Osteoblast (primary cell): ENCODE data around the gene MYO1A. TPM values are rescaled to one million over a fixed set of nuclear protein-coding genes. Genes with fewer than 3 reads are reported as not detected.

Experiments
- DNase-seq: peaks from one replicate; pipeline ENCODE4 v3.0.0; 2011; ENCODE audit warnings: low spot score, mixed read lengths; ENCODE audit not compliant: insufficient read length; ENCODE audit errors: missing footprints
- H2AFZ ChIP-seq: 2 replicates; pipeline ENCODE4 v1.6.0; 2011; ENCODE audit warnings: mild to moderate bottlenecking, low read length
- H3K27ac ChIP-seq: 2 replicates; pipeline ENCODE4 v1.5.1; 2011; ENCODE audit warnings: mild to moderate bottlenecking, low read depth, low read length, moderate library complexity
- H3K27me3 ChIP-seq: 2 replicates; pipeline ENCODE4 v1.6.0; 2012; ENCODE audit warnings: mild to moderate bottlenecking, control low read depth, inconsistent platforms, low read length, moderate library complexity; ENCODE audit not compliant: insufficient read depth
- H3K36me3 ChIP-seq: 2 replicates; pipeline ENCODE4 v1.5.1; 2011; ENCODE audit warnings: mild to moderate bottlenecking, low read length, control low read depth, moderate library complexity; ENCODE audit not compliant: insufficient read depth
- H3K4me1 ChIP-seq: 2 replicates; pipeline ENCODE4 v1.5.1; 2011; ENCODE audit warnings: mild to moderate bottlenecking, low read length, control low read depth, moderate library complexity; ENCODE audit not compliant: insufficient read depth
- H3K4me2 ChIP-seq: 2 replicates; pipeline ENCODE4 v1.6.0; 2011; ENCODE audit warnings: mild to moderate bottlenecking, low read length; ENCODE audit not compliant: insufficient read depth
- H3K4me3 ChIP-seq: fragments of 200-600 bp; sonication (generic); 3 replicates; pipeline ENCODE4 v1.5.1; 2012; ENCODE audit warnings: mild to moderate bottlenecking, low read length, inconsistent platforms; ENCODE audit not compliant: insufficient read depth
- H3K79me2 ChIP-seq: 2 replicates; pipeline ENCODE4 v1.6.0; 2012; ENCODE audit warnings: mild to moderate bottlenecking, low read length, control low read depth, inconsistent platforms; ENCODE audit not compliant: insufficient read depth
- H3K9me3 ChIP-seq: 2 replicates; pipeline ENCODE4 v1.5.1; 2011; ENCODE audit warnings: low read depth, low read length, control low read depth
- H4K20me1 ChIP-seq: 2 replicates; pipeline ENCODE4 v1.6.0; 2012; ENCODE audit warnings: mild to moderate bottlenecking, low read length, control low read depth; ENCODE audit not compliant: insufficient read depth
- total RNA-seq: library from RNA; depleted of rRNA; stranded (reverse); fragments of >200 nt; gene quantifications from 2 replicates; pipeline ENCODE4 v1.2.3, GENCODE V29; 2012
- TF ChIP-seq, protein P1 (sequence below): IDR thresholded peaks from 2 replicates; pipeline ENCODE4 v1.5.1; 2011; ENCODE audit warnings: mild to moderate bottlenecking, low read depth, low read length, moderate library complexity; ENCODE audit errors: extremely low read depth

The MYO1A gene
- total RNA-seq, 1 donor, result not detected

GRCh38 chr12:56979628-56980027 lies 70.3 kb downstream of the MYO1A start:
- no peaks in the 10 kb centered on the region for H3K36me3 ChIP-seq
- H3K4me1 ChIP-seq, result no peaks in the 10 kb centered on the region
- H3K79me2 ChIP-seq, result no peaks in the 10 kb centered on the region
- no peak overlapping the region for H3K4me2 ChIP-seq
- H2AFZ ChIP-seq, result no peak overlapping the region
- H4K20me1 ChIP-seq, result no peaks in the 10 kb centered on the region
- no peak overlapping the region for H3K27ac ChIP-seq
- no peak for DNase-seq
- no peak overlapping the region for H3K4me3 ChIP-seq
- TF ChIP-seq, protein P1, sequence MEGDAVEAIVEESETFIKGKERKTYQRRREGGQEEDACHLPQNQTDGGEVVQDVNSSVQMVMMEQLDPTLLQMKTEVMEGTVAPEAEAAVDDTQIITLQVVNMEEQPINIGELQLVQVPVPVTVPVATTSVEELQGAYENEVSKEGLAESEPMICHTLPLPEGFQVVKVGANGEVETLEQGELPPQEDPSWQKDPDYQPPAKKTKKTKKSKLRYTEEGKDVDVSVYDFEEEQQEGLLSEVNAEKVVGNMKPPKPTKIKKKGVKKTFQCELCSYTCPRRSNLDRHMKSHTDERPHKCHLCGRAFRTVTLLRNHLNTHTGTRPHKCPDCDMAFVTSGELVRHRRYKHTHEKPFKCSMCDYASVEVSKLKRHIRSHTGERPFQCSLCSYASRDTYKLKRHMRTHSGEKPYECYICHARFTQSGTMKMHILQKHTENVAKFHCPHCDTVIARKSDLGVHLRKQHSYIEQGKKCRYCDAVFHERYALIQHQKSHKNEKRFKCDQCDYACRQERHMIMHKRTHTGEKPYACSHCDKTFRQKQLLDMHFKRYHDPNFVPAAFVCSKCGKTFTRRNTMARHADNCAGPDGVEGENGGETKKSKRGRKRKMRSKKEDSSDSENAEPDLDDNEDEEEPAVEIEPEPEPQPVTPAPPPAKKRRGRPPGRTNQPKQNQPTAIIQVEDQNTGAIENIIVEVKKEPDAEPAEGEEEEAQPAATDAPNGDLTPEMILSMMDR, result no peak
- H3K9me3 ChIP-seq, result no peaks in the 10 kb centered on the region
- H3K27me3 ChIP-seq, result no peaks in the 10 kb centered on the region

Other genes starting within 250 kb of the MYO1A start
- not detected in 2 replicates for gene SDR9C7, start 115.7 kb downstream of the MYO1A start, total RNA-seq
- under 0.01 TPM in 2 replicates for gene RDH16, start 92.5 kb downstream of the MYO1A start, total RNA-seq
- 4.4 and 4.7 TPM in 2 replicates for gene ZBTB39, start 43.6 kb downstream of the MYO1A start, total RNA-seq
- not detected in 2 replicates for gene TAC3, start 33.6 kb downstream of the MYO1A start, total RNA-seq
- 6.5 and 7.7 TPM in 2 replicates for gene NEMP1, start 28.7 kb upstream of the MYO1A start, total RNA-seq
- gene NAB2, start 39.0 kb upstream of the MYO1A start, total RNA-seq, result 53.6 and 70.9 TPM in 2 replicates
- gene STAT6, start 61.2 kb upstream of the MYO1A start, total RNA-seq, result 149 and 167 TPM in 2 replicates
- gene LRP1, start 78.4 kb upstream of the MYO1A start, total RNA-seq, result 744 and 789 TPM in 2 replicates
- gene LRP1-AS, start 97.5 kb upstream of the MYO1A start, total RNA-seq, result not detected in 2 replicates
- 0.88 and 1.1 TPM in 2 replicates for gene NXPH4, start 166.7 kb upstream of the MYO1A start, total RNA-seq
- gene SHMT2, start 179.6 kb upstream of the MYO1A start, total RNA-seq, result 384 and 408 TPM in 2 replicates
- gene STAC3, start 201.1 kb upstream of the MYO1A start, total RNA-seq, result 0.36 and 0.59 TPM in 2 replicates